ENCODE results near the gene STK38L.

- TF ChIP-seq CTCF (IDR thresholded peaks at IDR 0.05) (no peak), JUNB (IDR thresholded peaks at IDR 0.05) (no peak), JUN (IDR thresholded peaks at IDR 0.05) (no peak)
Observed at GRCh38 chr12:27284751-27285150, 40.7 kb downstream of the STK38L start.

Data from A549 (cell line).